A172 (cell line): ENCODE results near the gene NELFCD. TPM values are rescaled to one million over a fixed set of nuclear protein-coding genes. Genes with fewer than 3 reads are reported as not detected.

Source experiments
- total RNA-seq: library from RNA; depleted of rRNA; stranded (reverse); fragments of >200 nt; shearing (Covaris generic); gene quantifications from 2 replicates; pipeline ENCODE4 v1.2.3, GENCODE V29; 2014; rRNA removed

Gene NELFCD
- total RNA-seq, 1 experiment from 2014 or later: 102 TPM

Other genes starting within 250 kb of the NELFCD start
- 1.1 and 1.8 TPM in 2 replicates for gene GNAS-AS1, start 130.4 kb upstream of the NELFCD start, total RNA-seq
- gene GNAS, start 128.5 kb upstream of the NELFCD start, total RNA-seq: 416 and 436 TPM in 2 replicates
- 228 and 320 TPM in 2 replicates for gene CTSZ, start 26.0 kb downstream of the NELFCD start, total RNA-seq
- 0.36 and 0.64 TPM in 2 replicates for gene TUBB1, start 38.2 kb downstream of the NELFCD start, total RNA-seq
- 37.0 and 41.4 TPM in 2 replicates for gene ATP5F1E, start 51.1 kb downstream of the NELFCD start, total RNA-seq
- gene PRELID3B, start 61.5 kb downstream of the NELFCD start, total RNA-seq: 152 and 196 TPM in 2 replicates
- gene ZNF831, start 182.6 kb downstream of the NELFCD start, total RNA-seq: not detected in 2 replicates